HEK293 (cell line): ENCODE results near the gene PAEP.
A peak's percentile ranks its signal among the peaks of the same experiment; 100 is the strongest.

Experiments used
- CTCF ChIA-PET: fragments of 350-600 bp; formaldehyde crosslinking; extraction: SDS; loops from one replicate; lab custom pipeline; 2021; ENCODE audit warnings: antibody characterized with exemption; lab: Yijun Ruan, JAX
- POLR2A ChIA-PET: fragments of 300-600 bp; formaldehyde crosslinking; extraction: SDS; loops from one replicate; lab custom pipeline; 2020; ENCODE audit warnings: antibody characterized with exemption, inconsistent platforms; lab: Yijun Ruan, JAX
- H3K27ac ChIP-seq: fragments of 200-500 bp; sonication (Bioruptor generic); 2 replicates; pipeline ENCODE4 v1.5.1; 2014; ENCODE audit warnings: low read depth, low read length, control low read depth, inconsistent platforms; ENCODE audit errors: extremely low read depth
- H3K36me3 ChIP-seq, 2 experiments: fragments of 200-500 bp in 1 of 2; sonication (Bioruptor generic) in 1 of 2; 1 replicate in 1 of 2; 2 replicates in 1 of 2; pipeline ENCODE4 v1.5.1; 2014 to 2017; ENCODE audit warnings: inconsistent platforms in 2 of 2, low read length in 2 of 2; ENCODE audit not compliant: control insufficient read depth in 2 of 2, insufficient read depth in 1 of 2
- H3K4me1 ChIP-seq: fragments of 200-500 bp; sonication (Bioruptor generic); 2 replicates; pipeline ENCODE4 v1.5.1; 2014; ENCODE audit warnings: mild to moderate bottlenecking, low read length, inconsistent platforms; ENCODE audit not compliant: control insufficient read depth, insufficient read depth
- H3K4me3 ChIP-seq: 2 replicates; pipeline ENCODE4 v1.5.1; 2011; ENCODE audit warnings: low read depth, mild to moderate bottlenecking, control low read depth, low read length, moderate library complexity
- H3K9me3 ChIP-seq: fragments of 200-500 bp; sonication (Bioruptor generic); 2 replicates; pipeline ENCODE4 v1.5.1; 2014; ENCODE audit warnings: low read depth, low read length, inconsistent platforms; ENCODE audit not compliant: control insufficient read depth, insufficient read depth
- GFI1B ChIP-seq: fragments of 450-650 bp; formaldehyde crosslinking; IDR thresholded peaks from 2 replicates; pipeline ENCODE4 v1.5.1; 2016; ENCODE audit warnings: missing biosample characterization, missing genetic modification characterization
- KLF9 ChIP-seq: fragments of 450-650 bp; formaldehyde crosslinking; IDR thresholded peaks from 2 replicates; pipeline ENCODE4 v1.5.1; 2016; ENCODE audit warnings: missing biosample characterization, missing genetic modification characterization, low read depth
- SP2 ChIP-seq: fragments of 450-650 bp; formaldehyde crosslinking; IDR thresholded peaks from 2 replicates; pipeline ENCODE4 v1.5.1; 2016; ENCODE audit warnings: missing biosample characterization, missing genetic modification characterization
- YY1 ChIP-seq: fragments of 450-650 bp; formaldehyde crosslinking; IDR thresholded peaks from 2 replicates; pipeline ENCODE4 v1.5.1; 2018; ENCODE audit warnings: missing biosample characterization, missing genetic modification characterization
- ZEB2 ChIP-seq: fragments of 450-650 bp; formaldehyde crosslinking; IDR thresholded peaks from 2 replicates; pipeline ENCODE4 v1.5.1; 2016; ENCODE audit warnings: missing biosample characterization, missing genetic modification characterization
- ZNF112 ChIP-seq: fragments of 450-650 bp; formaldehyde crosslinking; IDR thresholded peaks from 2 replicates; pipeline ENCODE4 v1.5.0; 2017; ENCODE audit warnings: missing biosample characterization, missing genetic modification characterization
- ZNF175 ChIP-seq: fragments of 450-650 bp; formaldehyde crosslinking; IDR thresholded peaks from 2 replicates; pipeline ENCODE4 v1.5.1; 2016; ENCODE audit warnings: missing biosample characterization, missing genetic modification characterization
- ZNF223 ChIP-seq: fragments of 450-650 bp; formaldehyde crosslinking; IDR thresholded peaks from 2 replicates; pipeline ENCODE4 v1.5.1; 2016; ENCODE audit warnings: missing biosample characterization, missing genetic modification characterization
- ZNF23 ChIP-seq: fragments of 450-650 bp; formaldehyde crosslinking; IDR thresholded peaks from 2 replicates; pipeline ENCODE4 v1.5.1; 2016; ENCODE audit warnings: missing biosample characterization, missing genetic modification characterization, borderline replicate concordance
- ZNF335 ChIP-seq: fragments of 450-650 bp; formaldehyde crosslinking; conservative IDR thresholded peaks from 2 replicates; pipeline ENCODE4 v1.5.1; 2016; ENCODE audit warnings: missing biosample characterization, missing genetic modification characterization
- ZNF341 ChIP-seq: fragments of 450-650 bp; formaldehyde crosslinking; IDR thresholded peaks from 2 replicates; pipeline ENCODE4; 2016; ENCODE audit warnings: low read depth, missing biosample characterization, missing genetic modification characterization
- ZNF37A ChIP-seq: fragments of 450-650 bp; IDR thresholded peaks from 2 replicates; pipeline ENCODE4 v1.5.1; 2018; ENCODE audit warnings: missing biosample characterization, missing genetic modification characterization
- ZNF416 ChIP-seq: fragments of 450-650 bp; formaldehyde crosslinking; IDR thresholded peaks from 2 replicates; pipeline ENCODE4 v1.5.1; 2016; ENCODE audit warnings: missing biosample characterization, missing genetic modification characterization
- ZNF514 ChIP-seq: fragments of 450-650 bp; formaldehyde crosslinking; IDR thresholded peaks from 2 replicates; pipeline ENCODE4 v1.5.1; 2016; ENCODE audit warnings: missing biosample characterization, missing genetic modification characterization
- ZNF629 ChIP-seq: fragments of 450-650 bp; formaldehyde crosslinking; IDR thresholded peaks from 2 replicates; pipeline ENCODE4 v1.5.1; 2017; ENCODE audit warnings: missing biosample characterization, missing genetic modification characterization
- ZNF664 ChIP-seq: fragments of 450-650 bp; formaldehyde crosslinking; IDR thresholded peaks from 2 replicates; pipeline ENCODE4 v1.5.1; 2016; ENCODE audit warnings: missing biosample characterization, missing genetic modification characterization
- ZNF776 ChIP-seq: fragments of 450-650 bp; formaldehyde crosslinking; IDR thresholded peaks from 2 replicates; pipeline ENCODE4 v1.5.0; 2017; ENCODE audit warnings: missing biosample characterization, missing genetic modification characterization, borderline replicate concordance
- ZNF785 ChIP-seq: fragments of 450-650 bp; formaldehyde crosslinking; IDR thresholded peaks from 2 replicates; pipeline ENCODE4 v1.5.1; 2016; ENCODE audit warnings: missing biosample characterization, missing genetic modification characterization
- TF ChIP-seq, protein P1 (sequence below): fragments of 450-650 bp; formaldehyde crosslinking; IDR thresholded peaks from 2 replicates; pipeline ENCODE4 v1.5.1; 2016; ENCODE audit warnings: missing biosample characterization, missing genetic modification characterization, borderline replicate concordance
- TF ChIP-seq, protein P2 (sequence below): fragments of 450-650 bp; formaldehyde crosslinking; IDR thresholded peaks from 2 replicates; pipeline ENCODE4 v1.5.1; 2016; ENCODE audit warnings: missing biosample characterization, missing genetic modification characterization
- TF ChIP-seq, protein P3 (sequence below): fragments of 450-650 bp; formaldehyde crosslinking; IDR thresholded peaks from 2 replicates; pipeline ENCODE4 v1.5.1; 2016; ENCODE audit warnings: missing biosample characterization, missing genetic modification characterization
- TF ChIP-seq, protein P4 (sequence below): fragments of 450-650 bp; formaldehyde crosslinking; IDR thresholded peaks from 2 replicates; pipeline ENCODE4 v1.5.1; 2017; ENCODE audit warnings: missing biosample characterization, missing genetic modification characterization
- TF ChIP-seq, protein P5 (sequence below): fragments of 450-650 bp; formaldehyde crosslinking; IDR thresholded peaks from 2 replicates; pipeline ENCODE4 v1.5.1; 2016; ENCODE audit warnings: missing biosample characterization, missing genetic modification characterization

PAEP gene

DNA sequence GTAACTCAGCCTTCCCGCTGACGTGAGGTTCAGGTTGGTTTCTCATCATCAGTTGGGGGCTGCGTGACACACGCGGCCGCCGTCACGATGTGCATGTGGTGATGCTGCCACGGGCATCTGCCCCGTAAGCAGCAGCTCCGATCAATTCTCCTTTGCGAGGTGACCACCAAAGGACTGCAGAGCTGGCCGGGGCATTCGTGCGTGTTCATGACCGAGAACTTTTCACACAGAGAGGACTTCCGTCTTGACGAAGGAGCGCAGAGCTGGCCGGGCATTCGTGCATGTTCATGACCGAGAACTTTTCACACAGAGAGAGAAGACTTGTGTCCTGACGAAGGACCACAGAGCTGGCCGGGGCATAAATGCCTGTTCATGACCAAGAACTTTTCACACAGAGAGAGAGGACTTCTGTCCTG lies 44.1 kb upstream of the PAEP start (continued):
- TF ChIP-seq, protein P1, sequence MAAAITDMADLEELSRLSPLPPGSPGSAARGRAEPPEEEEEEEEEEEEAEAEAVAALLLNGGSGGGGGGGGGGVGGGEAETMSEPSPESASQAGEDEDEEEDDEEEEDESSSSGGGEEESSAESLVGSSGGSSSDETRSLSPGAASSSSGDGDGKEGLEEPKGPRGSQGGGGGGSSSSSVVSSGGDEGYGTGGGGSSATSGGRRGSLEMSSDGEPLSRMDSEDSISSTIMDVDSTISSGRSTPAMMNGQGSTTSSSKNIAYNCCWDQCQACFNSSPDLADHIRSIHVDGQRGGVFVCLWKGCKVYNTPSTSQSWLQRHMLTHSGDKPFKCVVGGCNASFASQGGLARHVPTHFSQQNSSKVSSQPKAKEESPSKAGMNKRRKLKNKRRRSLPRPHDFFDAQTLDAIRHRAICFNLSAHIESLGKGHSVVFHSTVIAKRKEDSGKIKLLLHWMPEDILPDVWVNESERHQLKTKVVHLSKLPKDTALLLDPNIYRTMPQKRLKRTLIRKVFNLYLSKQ (tag by site-specific recombination): no peak
- no peak for TF ChIP-seq ZNF223 (tag by site-specific recombination)
- TF ChIP-seq, protein P2, sequence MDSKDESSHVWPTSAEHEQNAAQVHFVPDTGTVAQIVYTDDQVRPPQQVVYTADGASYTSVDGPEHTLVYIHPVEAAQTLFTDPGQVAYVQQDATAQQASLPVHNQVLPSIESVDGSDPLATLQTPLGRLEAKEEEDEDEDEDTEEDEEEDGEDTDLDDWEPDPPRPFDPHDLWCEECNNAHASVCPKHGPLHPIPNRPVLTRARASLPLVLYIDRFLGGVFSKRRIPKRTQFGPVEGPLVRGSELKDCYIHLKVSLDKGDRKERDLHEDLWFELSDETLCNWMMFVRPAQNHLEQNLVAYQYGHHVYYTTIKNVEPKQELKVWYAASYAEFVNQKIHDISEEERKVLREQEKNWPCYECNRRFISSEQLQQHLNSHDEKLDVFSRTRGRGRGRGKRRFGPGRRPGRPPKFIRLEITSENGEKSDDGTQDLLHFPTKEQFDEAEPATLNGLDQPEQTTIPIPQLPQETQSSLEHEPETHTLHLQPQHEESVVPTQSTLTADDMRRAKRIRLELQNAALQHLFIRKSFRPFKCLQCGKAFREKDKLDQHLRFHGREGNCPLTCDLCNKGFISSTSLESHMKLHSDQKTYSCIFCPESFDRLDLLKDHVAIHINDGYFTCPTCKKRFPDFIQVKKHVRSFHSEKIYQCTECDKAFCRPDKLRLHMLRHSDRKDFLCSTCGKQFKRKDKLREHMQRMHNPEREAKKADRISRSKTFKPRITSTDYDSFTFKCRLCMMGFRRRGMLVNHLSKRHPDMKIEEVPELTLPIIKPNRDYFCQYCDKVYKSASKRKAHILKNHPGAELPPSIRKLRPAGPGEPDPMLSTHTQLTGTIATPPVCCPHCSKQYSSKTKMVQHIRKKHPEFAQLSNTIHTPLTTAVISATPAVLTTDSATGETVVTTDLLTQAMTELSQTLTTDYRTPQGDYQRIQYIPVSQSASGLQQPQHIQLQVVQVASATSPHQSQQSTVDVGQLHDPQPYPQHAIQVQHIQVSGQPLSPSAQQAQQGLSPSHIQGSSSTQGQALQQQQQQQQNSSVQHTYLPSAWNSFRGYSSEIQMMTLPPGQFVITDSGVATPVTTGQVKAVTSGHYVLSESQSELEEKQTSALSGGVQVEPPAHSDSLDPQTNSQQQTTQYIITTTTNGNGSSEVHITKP (tag by site-specific recombination): no peak
- TF ChIP-seq ZNF341 (tag by site-specific recombination): no peak
- no peak for TF ChIP-seq ZNF112 (tag by site-specific recombination)
- TF ChIP-seq ZNF416: no peak
- TF ChIP-seq, protein P3, sequence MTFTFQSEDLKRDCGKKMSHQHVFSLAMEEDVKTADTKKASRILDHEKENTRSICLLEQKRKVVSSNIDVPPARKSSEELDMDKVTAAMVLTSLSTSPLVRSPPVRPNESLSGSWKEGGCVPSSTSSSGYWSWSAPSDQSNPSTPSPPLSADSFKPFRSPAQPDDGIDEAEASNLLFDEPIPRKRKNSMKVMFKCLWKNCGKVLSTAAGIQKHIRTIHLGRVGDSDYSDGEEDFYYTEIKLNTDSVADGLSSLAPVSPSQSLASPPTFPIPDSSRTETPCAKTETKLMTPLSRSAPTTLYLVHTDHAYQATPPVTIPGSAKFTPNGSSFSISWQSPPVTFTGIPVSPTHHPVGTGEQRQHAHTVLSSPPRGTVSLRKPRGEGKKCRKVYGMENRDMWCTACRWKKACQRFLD (tag by site-specific recombination): no peak

DNA sequence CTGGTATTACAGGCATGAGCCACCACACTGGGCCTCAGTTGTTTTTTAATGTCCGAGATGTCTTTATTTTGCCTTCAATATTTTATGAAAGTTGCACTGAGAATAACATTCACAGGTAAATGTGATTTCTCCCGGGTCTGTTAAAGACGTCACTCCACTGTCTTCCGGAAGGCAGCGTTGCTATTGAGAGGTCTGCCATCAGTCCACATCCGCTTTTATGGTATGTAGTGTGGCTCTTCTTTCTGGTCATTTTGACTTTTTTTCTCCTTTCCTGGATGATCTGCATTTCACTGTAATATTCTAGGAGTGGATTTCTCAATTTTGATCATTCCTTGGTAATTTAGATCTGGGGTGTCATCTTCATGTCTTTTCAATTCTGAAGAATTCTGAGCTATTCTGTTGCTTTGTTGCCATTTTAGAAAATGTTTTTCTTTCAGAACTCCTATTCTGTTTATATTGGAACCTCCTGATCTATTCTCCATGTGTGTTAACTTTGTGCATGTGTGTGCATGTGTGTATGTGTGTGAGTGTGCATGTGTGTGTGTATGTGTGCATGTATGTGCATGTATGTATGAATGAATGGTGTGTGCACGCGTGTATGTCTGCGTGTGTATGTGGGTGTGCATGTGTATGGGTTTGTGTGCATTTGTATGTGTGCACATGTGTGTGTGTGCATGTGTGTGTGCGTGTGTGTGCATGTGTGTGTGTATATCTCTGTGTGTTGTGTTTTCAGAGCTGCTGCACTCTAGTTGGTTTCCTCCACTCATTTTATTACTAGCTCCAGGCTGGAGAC lies 42.2 kb upstream of the PAEP start:
- no peaks in the 10 kb centered on the region for H3K9me3 ChIP-seq
- ChIA-PET CTCF (interaction anchor here (0.6 kb wide), 2 partner anchors 8 to 12 kb away, joined by 3 read pairs; no protein-coding TSS in a partner anchor), POLR2A (no interaction called here)
- no peak overlapping the region for H3K27ac ChIP-seq
- no peak overlapping the region for H3K4me3 ChIP-seq
- no peaks in the 10 kb centered on the region for H3K36me3 ChIP-seq
- TF ChIP-seq KLF9 (tag by site-specific recombination): no peak
- TF ChIP-seq, protein P4, sequence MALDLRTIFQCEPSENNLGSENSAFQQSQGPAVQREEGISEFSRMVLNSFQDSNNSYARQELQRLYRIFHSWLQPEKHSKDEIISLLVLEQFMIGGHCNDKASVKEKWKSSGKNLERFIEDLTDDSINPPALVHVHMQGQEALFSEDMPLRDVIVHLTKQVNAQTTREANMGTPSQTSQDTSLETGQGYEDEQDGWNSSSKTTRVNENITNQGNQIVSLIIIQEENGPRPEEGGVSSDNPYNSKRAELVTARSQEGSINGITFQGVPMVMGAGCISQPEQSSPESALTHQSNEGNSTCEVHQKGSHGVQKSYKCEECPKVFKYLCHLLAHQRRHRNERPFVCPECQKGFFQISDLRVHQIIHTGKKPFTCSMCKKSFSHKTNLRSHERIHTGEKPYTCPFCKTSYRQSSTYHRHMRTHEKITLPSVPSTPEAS (tag by site-specific recombination): peak; percentile 97
- no peaks in the 10 kb centered on the region for H3K4me1 ChIP-seq

DNA sequence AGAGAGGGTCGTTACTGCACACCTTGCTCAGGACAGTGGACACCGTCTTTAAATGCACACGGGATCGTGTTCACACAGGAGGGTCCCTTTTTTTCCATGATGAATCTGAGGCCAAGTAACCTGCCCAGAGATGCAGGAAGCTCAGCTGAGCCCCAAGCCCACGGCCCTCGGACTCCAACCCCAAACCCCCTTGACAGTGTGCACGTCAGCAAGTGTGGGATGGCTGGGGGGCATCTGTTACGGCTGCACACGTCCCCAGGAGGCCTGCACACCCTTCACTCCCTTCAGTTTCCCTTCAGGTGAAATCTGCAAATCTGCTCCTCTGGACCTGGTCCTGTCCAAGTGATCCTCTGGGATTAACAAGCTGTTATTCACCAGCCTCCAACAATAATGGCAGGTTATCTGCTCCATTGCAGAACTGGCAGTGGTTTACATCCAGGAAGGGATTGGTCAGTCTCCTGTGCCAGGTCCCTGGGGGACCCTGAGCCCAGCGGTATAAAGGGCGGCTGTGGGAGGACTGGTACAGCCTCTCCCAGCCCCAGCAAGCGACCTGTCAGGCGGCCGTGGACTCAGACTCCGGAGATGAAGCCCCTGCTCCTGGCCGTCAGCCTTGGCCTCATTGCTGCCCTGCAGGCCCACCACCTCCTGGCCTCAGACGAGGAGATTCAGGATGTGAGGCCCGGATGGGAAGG lies 40.5 kb upstream of the PAEP start, which contains the start of gene LCN1:
Gene LCN1, plus strand, starts transcription at position 525 of the 692 bp plus-strand sequence. Its CDS starts 58 bp downstream, at position 583.
- CTCF ChIA-PET: no interaction called here
- Histone ChIP-seq H3K4me1 (no peaks in the 10 kb centered on the region), H3K36me3 (no peaks in the 10 kb centered on the region), H3K9me3 (no peaks in the 10 kb centered on the region), H3K27ac (no peak within 1 kb of the TSS), H3K4me3 (no peak within 1 kb of the TSS)
- POLR2A ChIA-PET: no interaction called here
- no peak for TF ChIP-seq ZNF629 (tag by site-specific recombination)
- no peak for TF ChIP-seq ZEB2 (tag by site-specific recombination)
- no peak for TF ChIP-seq ZNF37A (tag by site-specific recombination)
- no peak for TF ChIP-seq ZNF514 (tag by site-specific recombination)
- no peak for TF ChIP-seq ZNF175
- TF ChIP-seq, protein P5, sequence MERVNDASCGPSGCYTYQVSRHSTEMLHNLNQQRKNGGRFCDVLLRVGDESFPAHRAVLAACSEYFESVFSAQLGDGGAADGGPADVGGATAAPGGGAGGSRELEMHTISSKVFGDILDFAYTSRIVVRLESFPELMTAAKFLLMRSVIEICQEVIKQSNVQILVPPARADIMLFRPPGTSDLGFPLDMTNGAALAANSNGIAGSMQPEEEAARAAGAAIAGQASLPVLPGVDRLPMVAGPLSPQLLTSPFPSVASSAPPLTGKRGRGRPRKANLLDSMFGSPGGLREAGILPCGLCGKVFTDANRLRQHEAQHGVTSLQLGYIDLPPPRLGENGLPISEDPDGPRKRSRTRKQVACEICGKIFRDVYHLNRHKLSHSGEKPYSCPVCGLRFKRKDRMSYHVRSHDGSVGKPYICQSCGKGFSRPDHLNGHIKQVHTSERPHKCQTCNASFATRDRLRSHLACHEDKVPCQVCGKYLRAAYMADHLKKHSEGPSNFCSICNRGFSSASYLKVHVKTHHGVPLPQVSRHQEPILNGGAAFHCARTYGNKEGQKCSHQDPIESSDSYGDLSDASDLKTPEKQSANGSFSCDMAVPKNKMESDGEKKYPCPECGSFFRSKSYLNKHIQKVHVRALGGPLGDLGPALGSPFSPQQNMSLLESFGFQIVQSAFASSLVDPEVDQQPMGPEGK (tag by site-specific recombination): no peak
- TF ChIP-seq GFI1B (tag by site-specific recombination): no peak
- no peak for TF ChIP-seq YY1 (tag by site-specific recombination)
- TF ChIP-seq ZNF785: no peak
- TF ChIP-seq ZNF776 (tag by site-specific recombination): no peak
- no peak for TF ChIP-seq ZNF335 (tag by site-specific recombination)
- no peak for TF ChIP-seq ZNF23 (tag by site-specific recombination)
- no peak for TF ChIP-seq SP2 (tag by site-specific recombination)
- no peak for TF ChIP-seq ZNF664 (tag by site-specific recombination)
